ENCODE data around the gene SETD3.

GRCh38 chr14:99418242-99418641 lies 62.4 kb downstream of the SETD3 start:
- TF ChIP-seq TEAD4 (IDR thresholded peaks at IDR 0.05) (no peak), YY1 (IDR thresholded peaks at IDR 0.05; ENCODE audit: low read depth) (no peak), REST (IDR thresholded peaks at IDR 0.05; ENCODE audit: low read depth) (no peak)

Measured in Ishikawa (cell line).